HEK293T (cell line): ENCODE measurements around the gene NOSTRIN.

Experiments used
- BHLHE40 ChIP-seq: fragments of 450-650 bp; IDR thresholded peaks from 2 replicates; pipeline ENCODE4 v1.6.1; 2016; ENCODE audit warnings: mild to moderate bottlenecking, moderate library complexity, borderline replicate concordance
- FOXA1 ChIP-seq: fragments of 450-650 bp; IDR thresholded peaks from 2 replicates; pipeline ENCODE4 v1.6.1; 2016; ENCODE audit warnings: mild to moderate bottlenecking
- FOXK2 ChIP-seq: fragments of 450-650 bp; IDR thresholded peaks from 2 replicates; pipeline ENCODE4 v1.6.1; 2016; ENCODE audit warnings: mild to moderate bottlenecking
- FOXM1 ChIP-seq: fragments of 450-650 bp; IDR thresholded peaks from 2 replicates; pipeline ENCODE4 v1.6.1; 2017; ENCODE audit warnings: mild to moderate bottlenecking, borderline replicate concordance
- HDGF ChIP-seq: fragments of 450-650 bp; IDR thresholded peaks from 2 replicates; pipeline ENCODE4 v1.6.1; 2017; ENCODE audit warnings: antibody characterized with exemption, borderline replicate concordance
- LEF1 ChIP-seq: fragments of 450-650 bp; IDR thresholded peaks from 2 replicates; pipeline ENCODE4 v1.6.1; 2017; ENCODE audit warnings: mild to moderate bottlenecking, borderline replicate concordance
- NFRKB ChIP-seq: fragments of 450-650 bp; IDR thresholded peaks from 2 replicates; pipeline ENCODE4 v1.6.1; 2016; ENCODE audit warnings: mild to moderate bottlenecking, moderate library complexity
- PKNOX1 ChIP-seq: fragments of 450-650 bp; IDR thresholded peaks from 2 replicates; pipeline ENCODE4 v1.6.1; 2016
- SP1 ChIP-seq: fragments of 450-650 bp; IDR thresholded peaks from 2 replicates; pipeline ENCODE4 v1.6.1; 2017
- SUZ12 ChIP-seq: fragments of 450-650 bp; IDR thresholded peaks from 2 replicates; pipeline ENCODE4 v1.6.1; 2016; ENCODE audit warnings: mild to moderate bottlenecking
- TARDBP ChIP-seq: fragments of 450-650 bp; IDR thresholded peaks from 2 replicates; pipeline ENCODE4 v1.6.1; 2016

DNA sequence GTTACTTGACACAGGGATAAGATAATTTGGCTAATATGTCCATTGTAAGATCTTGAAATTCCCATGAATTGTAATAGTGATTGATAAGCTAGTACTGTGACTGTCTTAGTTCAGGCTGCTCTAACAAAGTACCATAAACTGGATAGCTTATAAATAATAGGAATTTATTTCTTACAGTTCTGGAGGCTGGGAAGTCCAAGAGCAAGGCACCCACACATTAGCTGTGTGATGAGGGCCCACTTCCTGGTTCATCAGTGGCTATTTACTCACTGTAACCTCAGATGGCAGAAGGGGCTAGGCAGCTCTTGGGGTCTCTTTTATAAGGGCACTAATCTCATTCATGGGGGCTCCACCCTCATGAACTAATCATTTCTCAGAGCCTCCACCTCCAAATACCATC is 28.5 kb downstream of the NOSTRIN start:
- TF ChIP-seq PKNOX1 (no peak), FOXA1 (no peak), FOXM1 (no peak), HDGF (no peak), NFRKB (no peak), LEF1 (no peak), SP1 (no peak), SUZ12 (no peak), TARDBP (no peak), BHLHE40 (no peak), FOXK2 (no peak)
